ENCODE results near the gene CHMP2A. TPM values are rescaled to one million over a fixed set of nuclear protein-coding genes. Genes with fewer than 3 reads are reported as not detected.
"Not testable (repeated sequence)": the region's sequence is repeated elsewhere in the genome, so short reads cannot be mapped to it uniquely, and the experiment has no call there.

The CHMP2A gene
- total RNA-seq, 1 donor = 106 TPM

DNA sequence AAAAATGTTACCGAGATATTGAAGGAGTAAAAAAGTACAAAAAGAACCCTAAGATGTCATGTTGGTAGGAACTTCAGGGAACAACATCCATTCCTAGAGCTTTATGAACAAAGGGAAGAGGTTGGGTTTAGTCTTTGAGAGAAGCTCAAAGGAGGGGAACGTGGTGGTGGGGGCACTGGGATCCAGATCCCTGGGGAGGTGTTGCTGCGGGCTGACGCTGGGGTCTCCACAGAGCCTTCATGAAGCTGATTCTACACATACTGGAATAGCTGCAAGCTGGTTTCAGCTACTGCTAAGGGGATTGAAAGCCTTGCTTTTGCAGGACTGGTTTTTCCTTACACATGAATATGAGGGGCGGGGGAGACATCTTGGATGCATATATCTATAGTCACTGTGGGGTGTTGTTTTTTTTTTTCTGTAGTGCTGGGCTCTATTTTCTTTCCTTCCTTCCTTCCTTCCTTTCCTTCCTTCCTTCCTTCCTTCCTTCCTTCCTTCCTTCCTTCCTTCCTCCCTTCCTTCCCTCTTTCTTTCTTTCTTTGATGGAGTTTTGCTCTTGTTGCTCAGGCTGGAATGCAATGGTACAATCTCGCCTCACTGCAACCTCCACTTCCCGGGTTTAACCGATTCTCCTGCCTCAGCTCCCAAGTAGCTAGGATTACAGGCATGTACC lies 24.7 kb upstream of the CHMP2A start:
- no peak overlapping the region for H3K4me3 ChIP-seq (ENCODE audit: insufficient read depth, low read length)
- peaks cover 13% of the 10 kb centered on the region for H3K4me1 ChIP-seq (ENCODE audit: insufficient read depth, low read length)
- H3K36me3 ChIP-seq (ENCODE audit: insufficient read depth, low read length) = peaks cover 17% of the 10 kb centered on the region
- H4K20me1 ChIP-seq (ENCODE audit: insufficient read depth, low read length) = peaks cover 2% of the 10 kb centered on the region
- peaks cover 64% of the 10 kb centered on the region for H3K79me2 ChIP-seq (ENCODE audit: insufficient read depth, low read length)
- H3K27ac ChIP-seq (ENCODE audit: low read depth, low read length) = no peak overlapping the region
- no peaks in the 10 kb centered on the region for H3K9me3 ChIP-seq (ENCODE audit: low read depth, low read length)
- H2AFZ ChIP-seq (ENCODE audit: low read length) = no peak overlapping the region
- DNase-seq (ENCODE audit: insufficient read length, low spot score, missing footprints) = no peak
- no peak overlapping the region for H3K4me2 ChIP-seq (ENCODE audit: insufficient read depth, low read length)
- H3K27me3 ChIP-seq (ENCODE audit: insufficient read depth, low read length) = no peaks in the 10 kb centered on the region
- TF ChIP-seq, protein P1, sequence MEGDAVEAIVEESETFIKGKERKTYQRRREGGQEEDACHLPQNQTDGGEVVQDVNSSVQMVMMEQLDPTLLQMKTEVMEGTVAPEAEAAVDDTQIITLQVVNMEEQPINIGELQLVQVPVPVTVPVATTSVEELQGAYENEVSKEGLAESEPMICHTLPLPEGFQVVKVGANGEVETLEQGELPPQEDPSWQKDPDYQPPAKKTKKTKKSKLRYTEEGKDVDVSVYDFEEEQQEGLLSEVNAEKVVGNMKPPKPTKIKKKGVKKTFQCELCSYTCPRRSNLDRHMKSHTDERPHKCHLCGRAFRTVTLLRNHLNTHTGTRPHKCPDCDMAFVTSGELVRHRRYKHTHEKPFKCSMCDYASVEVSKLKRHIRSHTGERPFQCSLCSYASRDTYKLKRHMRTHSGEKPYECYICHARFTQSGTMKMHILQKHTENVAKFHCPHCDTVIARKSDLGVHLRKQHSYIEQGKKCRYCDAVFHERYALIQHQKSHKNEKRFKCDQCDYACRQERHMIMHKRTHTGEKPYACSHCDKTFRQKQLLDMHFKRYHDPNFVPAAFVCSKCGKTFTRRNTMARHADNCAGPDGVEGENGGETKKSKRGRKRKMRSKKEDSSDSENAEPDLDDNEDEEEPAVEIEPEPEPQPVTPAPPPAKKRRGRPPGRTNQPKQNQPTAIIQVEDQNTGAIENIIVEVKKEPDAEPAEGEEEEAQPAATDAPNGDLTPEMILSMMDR (IDR thresholded peaks at IDR 0.05; ENCODE audit: extremely low read depth, low read depth, low read length) = no peak

DNA sequence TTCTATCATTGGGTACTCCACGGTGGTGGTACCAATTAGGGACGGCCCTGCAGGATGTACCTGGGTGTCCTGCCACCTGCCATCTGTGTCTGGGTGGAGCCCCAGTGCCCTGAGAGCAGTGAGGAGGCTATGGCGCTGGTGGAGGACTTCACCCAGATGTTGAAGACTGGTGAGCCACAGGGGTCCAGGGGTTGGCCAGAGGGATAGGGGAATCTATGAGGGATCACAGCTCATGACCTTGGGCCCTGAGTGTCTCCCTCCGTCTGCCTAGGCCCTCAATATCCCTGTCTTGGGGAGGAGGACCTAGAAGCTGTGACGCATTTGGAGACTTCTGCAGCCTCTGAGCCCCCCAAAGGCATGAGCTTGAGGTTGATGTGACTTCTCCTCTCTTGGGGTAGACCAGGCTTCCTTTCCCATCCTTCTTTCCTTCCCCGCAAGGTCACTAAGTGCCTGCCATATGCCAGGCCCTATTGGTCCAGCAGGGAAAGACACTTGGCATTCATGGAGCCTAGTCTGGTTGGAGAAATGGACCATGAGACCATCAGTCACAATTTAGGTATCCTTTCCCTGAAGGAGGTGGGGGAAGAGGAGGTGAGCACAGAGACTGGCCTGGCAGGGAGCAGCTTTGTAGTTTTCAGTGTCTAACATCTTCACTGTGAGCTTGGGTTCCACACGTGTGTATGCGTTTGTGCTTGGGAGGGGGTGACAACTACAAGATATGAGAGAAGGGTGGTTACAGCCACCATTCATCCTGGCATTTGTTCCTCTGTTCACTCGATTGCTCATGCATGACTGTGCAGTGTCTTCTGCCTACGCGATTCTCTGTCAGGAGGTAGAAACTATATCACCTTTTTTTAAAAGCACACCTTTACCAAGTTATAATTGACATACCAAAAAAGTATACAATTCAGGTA lies 23.4 kb upstream of the CHMP2A start:
- no peak overlapping the region for H2AFZ ChIP-seq (ENCODE audit: low read length)
- H3K9me3 ChIP-seq (ENCODE audit: low read depth, low read length) = no peaks in the 10 kb centered on the region
- TF ChIP-seq, protein P1 (IDR thresholded peaks at IDR 0.05; ENCODE audit: extremely low read depth, low read depth, low read length) = no peak
- peaks cover 22% of the 10 kb centered on the region for H3K4me1 ChIP-seq (ENCODE audit: insufficient read depth, low read length)
- peaks cover 14% of the 10 kb centered on the region for H3K36me3 ChIP-seq (ENCODE audit: insufficient read depth, low read length)
- H3K4me3 ChIP-seq (ENCODE audit: insufficient read depth, low read length) = no peak overlapping the region
- H3K4me2 ChIP-seq (ENCODE audit: insufficient read depth, low read length) = no peak overlapping the region
- no peak overlapping the region for H3K27ac ChIP-seq (ENCODE audit: low read depth, low read length)
- DNase-seq (ENCODE audit: insufficient read length, low spot score, missing footprints) = no peak
- peaks cover 2% of the 10 kb centered on the region for H4K20me1 ChIP-seq (ENCODE audit: insufficient read depth, low read length)
- no peaks in the 10 kb centered on the region for H3K27me3 ChIP-seq (ENCODE audit: insufficient read depth, low read length)
- peaks cover 59% of the 10 kb centered on the region for H3K79me2 ChIP-seq (ENCODE audit: insufficient read depth, low read length)

DNA sequence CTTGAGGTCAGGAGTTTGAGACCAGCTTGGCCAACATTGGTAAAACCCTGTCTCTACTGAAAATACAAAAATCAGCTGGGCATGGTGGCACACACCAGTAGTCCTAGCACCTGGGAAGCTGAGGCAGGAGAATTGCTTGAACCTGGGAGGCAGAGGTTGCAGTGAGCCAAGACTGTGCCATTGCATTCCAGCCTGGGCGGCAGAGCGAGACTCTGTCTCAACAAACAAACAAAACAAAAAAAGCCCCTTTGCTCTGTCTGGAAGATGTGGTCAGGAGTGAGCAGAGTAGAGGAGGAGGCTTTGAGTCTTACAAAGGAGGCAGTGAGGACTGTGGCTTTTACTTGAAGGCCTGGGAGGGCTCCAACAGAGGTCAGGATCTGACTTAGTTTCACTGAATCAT lies 22.7 kb upstream of the CHMP2A start:
- H3K4me3 ChIP-seq (ENCODE audit: insufficient read depth, low read length); H3K9me3 ChIP-seq (ENCODE audit: low read depth, low read length); DNase-seq (ENCODE audit: insufficient read length, low spot score, missing footprints); H3K36me3 ChIP-seq (ENCODE audit: insufficient read depth, low read length); H2AFZ ChIP-seq (ENCODE audit: low read length); H3K27ac ChIP-seq (ENCODE audit: low read depth, low read length); H3K27me3 ChIP-seq (ENCODE audit: insufficient read depth, low read length); H3K4me2 ChIP-seq (ENCODE audit: insufficient read depth, low read length); H4K20me1 ChIP-seq (ENCODE audit: insufficient read depth, low read length): not testable (repeated sequence)
- Histone ChIP-seq H3K4me1 (ENCODE audit: insufficient read depth, low read length) (peaks cover 22% of the 10 kb centered on the region), H3K79me2 (ENCODE audit: insufficient read depth, low read length) (peaks cover 53% of the 10 kb centered on the region)

DNA sequence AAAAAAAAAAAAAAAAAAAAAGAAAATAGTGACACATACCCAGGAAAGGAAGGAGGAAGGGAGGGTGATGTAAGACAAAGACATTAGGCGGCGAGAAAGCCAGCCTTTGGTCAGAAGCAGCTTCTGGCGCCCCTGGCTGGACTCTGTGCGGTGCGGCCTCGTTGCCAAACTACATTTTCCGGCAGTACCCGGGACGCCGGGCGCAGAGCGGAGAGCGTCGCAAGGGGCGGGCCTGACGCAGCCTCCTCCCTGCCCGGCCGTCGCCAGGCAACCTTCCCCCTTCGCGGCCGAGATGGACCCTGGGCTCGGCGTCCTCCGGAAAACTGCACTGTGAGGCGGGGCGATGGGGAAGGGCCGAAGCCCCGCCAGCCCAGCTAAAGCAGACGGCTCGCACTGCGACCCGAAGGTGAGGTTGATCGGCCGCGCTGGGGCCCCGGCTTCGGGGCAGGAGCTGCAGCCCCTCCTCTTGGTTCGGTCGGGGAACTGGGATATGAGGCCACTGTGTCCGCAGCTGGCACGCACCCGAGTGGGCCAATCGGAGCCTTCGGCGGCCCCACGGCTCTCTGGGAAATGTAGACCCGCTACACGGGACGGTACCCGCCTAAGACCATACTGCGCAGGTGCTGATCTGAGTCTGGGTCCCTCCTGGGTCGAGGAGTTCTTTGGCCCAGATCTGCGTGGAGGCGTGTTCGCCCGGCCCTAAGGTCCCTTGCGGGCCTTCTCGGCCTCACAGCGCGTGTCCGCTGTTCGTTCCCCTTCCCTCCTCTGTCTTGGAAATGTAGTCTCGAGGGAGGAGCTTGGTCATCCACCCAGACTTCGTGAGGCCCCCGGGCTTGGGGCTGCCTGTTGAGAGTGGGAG lies 20.5 kb upstream of the CHMP2A start:
- H3K27ac ChIP-seq (ENCODE audit: low read depth, low read length) = peak overlapping the region; percentile 97
- H3K4me3 ChIP-seq (ENCODE audit: insufficient read depth, low read length) = peak overlapping the region; percentile 88
- H3K79me2 ChIP-seq (ENCODE audit: insufficient read depth, low read length) = peaks cover 51% of the 10 kb centered on the region
- no peaks in the 10 kb centered on the region for H4K20me1 ChIP-seq (ENCODE audit: insufficient read depth, low read length)
- H3K4me1 ChIP-seq (ENCODE audit: insufficient read depth, low read length) = peaks cover 22% of the 10 kb centered on the region
- no peaks in the 10 kb centered on the region for H3K27me3 ChIP-seq (ENCODE audit: insufficient read depth, low read length)
- TF ChIP-seq, protein P1 (IDR thresholded peaks at IDR 0.05; ENCODE audit: extremely low read depth, low read depth, low read length) = no peak
- H3K36me3 ChIP-seq (ENCODE audit: insufficient read depth, low read length) = peaks cover 5% of the 10 kb centered on the region
- peak overlapping the region; percentile 87 for H2AFZ ChIP-seq (ENCODE audit: low read length)
- peak overlapping the region; percentile 96 for H3K4me2 ChIP-seq (ENCODE audit: insufficient read depth, low read length)
- DNase-seq (ENCODE audit: insufficient read length, low spot score, missing footprints) = peak; percentile 99
- no peaks in the 10 kb centered on the region for H3K9me3 ChIP-seq (ENCODE audit: low read depth, low read length)
